ENCODE data around the gene POMT2. TPM values are rescaled to one million over a fixed set of nuclear protein-coding genes. Genes with fewer than 3 reads are reported as not detected.

The POMT2 gene
- total RNA-seq, 2 experiments from 2014 or later = 11.7 to 18.2 TPM

DNA sequence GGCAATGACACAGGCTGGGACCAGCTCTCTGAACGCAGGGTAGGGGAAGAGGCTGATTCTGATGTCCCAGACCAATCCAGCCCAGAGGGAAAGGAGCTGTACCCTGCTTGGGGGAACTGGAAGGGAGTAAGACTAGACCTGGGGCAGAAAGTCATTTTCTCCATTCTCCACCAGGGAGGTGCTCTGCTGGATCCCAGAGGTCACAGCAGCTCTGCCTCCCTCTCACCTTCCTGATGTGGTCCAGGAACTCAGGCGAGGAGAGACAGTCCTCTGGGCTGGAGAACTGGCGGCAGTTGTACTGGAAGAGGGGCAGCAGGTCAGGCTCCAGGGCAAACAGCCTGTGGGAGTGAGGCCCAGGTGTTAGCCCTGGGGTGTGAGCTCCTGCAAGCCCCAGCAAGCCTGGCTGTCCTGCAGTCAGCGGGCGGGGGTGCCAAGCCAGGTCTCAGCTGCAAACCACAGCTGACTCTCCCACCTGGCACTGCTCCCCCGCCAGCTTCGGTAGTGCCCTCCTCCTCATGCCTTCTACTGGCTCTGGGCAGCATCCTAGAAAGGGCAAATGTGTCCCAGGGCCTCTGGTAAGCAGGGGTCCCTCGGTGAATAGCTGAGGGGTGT is 51.6 kb downstream of the POMT2 start:
- no peak for ATAC-seq
- ChIA-PET CTCF (interaction anchor here (1.3 kb wide), 1 partner anchor 13 kb away, joined by 5 read pairs; no protein-coding TSS in a partner anchor), POLR2A (no interaction called here)

GRCh38 chr14:77267937-77268699 is 52.6 kb downstream of the POMT2 start:
- peaks cover 30% of the 10 kb centered on the region for H3K27me3 Mint-ChIP-seq
- no peak overlapping the region for H3K4me3 Mint-ChIP-seq
- no peak overlapping the region for H3K27ac Mint-ChIP-seq
- peaks cover 3% of the 10 kb centered on the region for H3K9me3 Mint-ChIP-seq (ENCODE audit: low read depth)
- DNase-seq (no peak), ATAC-seq (no peak)
- ChIA-PET POLR2A (no interaction called here), CTCF (interaction anchor here (0.6 to 1.3 kb wide), 2 partner anchors 14 to 119 kb away, joined by 3 to 5 read pairs; no protein-coding TSS in a partner anchor)
- intact Hi-C loops (cut with DNase I, micrococcal nuclease) = no loop called here
- no peaks in the 10 kb centered on the region for H3K36me3 Mint-ChIP-seq (ENCODE audit: low read depth)
- no peaks in the 10 kb centered on the region for H3K4me1 Mint-ChIP-seq

More for the DNA sequence above, 51.6 kb downstream of the POMT2 start:
- Mint-ChIP-seq H3K4me1 (no peaks in the 10 kb centered on the region), H3K36me3 (ENCODE audit: low read depth) (no peaks in the 10 kb centered on the region), H3K27ac (no peak overlapping the region), H3K27me3 (peaks cover 30% of the 10 kb centered on the region), H3K9me3 (ENCODE audit: low read depth) (peaks cover 3% of the 10 kb centered on the region), H3K4me3 (no peak overlapping the region)
- intact Hi-C loops (cut with DNase I, micrococcal nuclease) = no loop called here
- no peak for DNase-seq

DNA sequence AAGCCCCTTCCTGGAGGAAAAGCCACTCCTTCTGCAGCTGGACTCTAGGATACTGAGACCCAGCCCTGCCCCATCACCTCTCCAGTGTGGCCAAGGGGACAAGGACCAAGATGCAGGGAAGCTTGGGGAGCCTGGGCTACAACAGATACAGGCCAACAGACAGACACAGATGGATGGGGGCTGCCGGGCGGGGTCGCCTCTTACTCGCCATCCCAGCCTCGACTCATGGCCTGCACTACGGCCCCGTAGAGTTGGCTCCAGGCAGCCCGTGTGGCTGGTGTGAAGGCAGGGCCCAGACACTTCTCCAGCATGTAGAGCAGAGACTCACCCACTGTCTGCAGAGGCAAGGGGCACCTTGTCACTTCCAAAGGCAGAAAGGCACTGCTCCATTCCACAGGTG is 54.3 kb downstream of the POMT2 start:
- ChIA-PET POLR2A (no interaction called here), CTCF (interaction anchor here (1.1 kb wide), 1 partner anchor 73 kb away, joined by 3 read pairs; no protein-coding TSS in a partner anchor)
- Mint-ChIP-seq H3K27ac (no peak overlapping the region), H3K4me1 (no peaks in the 10 kb centered on the region), H3K36me3 (ENCODE audit: low read depth) (no peaks in the 10 kb centered on the region), H3K27me3 (peaks cover 20% of the 10 kb centered on the region), H3K4me3 (no peak overlapping the region), H3K9me3 (ENCODE audit: low read depth) (peaks cover 3% of the 10 kb centered on the region)
- intact Hi-C loops (cut with DNase I, micrococcal nuclease) = no loop called here
- DNase-seq = no peak
- ATAC-seq = no peak

GRCh38 chr14:77265561-77266335 is 54.9 kb downstream of the POMT2 start:
- CTCF ChIA-PET = no interaction called here
- H3K4me1 Mint-ChIP-seq = no peaks in the 10 kb centered on the region
- POLR2A ChIA-PET = no interaction called here

DNA sequence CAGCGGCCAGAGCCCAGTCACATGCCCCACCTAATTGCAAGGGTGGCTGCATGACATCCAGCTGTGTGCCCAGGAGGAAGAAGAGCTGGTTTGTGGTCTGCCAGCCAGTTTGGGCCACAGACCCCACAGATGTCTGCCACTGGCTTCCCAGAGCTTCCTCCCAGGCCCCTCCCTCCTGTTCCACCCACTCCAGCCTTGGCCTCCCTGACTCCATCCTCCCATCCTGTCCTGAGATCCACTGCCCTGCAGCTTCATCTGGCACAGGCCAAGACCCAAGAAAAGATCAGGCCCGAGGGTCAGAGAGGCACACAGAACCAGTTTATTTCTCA is 55.5 kb downstream of the POMT2 start:
- H3K27ac Mint-ChIP-seq = no peak overlapping the region
- CTCF ChIA-PET = no interaction called here

More at GRCh38 chr14:77265561-77266335, 54.9 kb downstream of the POMT2 start:
- intact Hi-C loops (cut with DNase I, micrococcal nuclease) = no loop called here
- Mint-ChIP-seq H3K4me3 (no peak overlapping the region), H3K27ac (no peak overlapping the region), H3K36me3 (ENCODE audit: low read depth) (no peaks in the 10 kb centered on the region), H3K27me3 (peaks cover 18% of the 10 kb centered on the region), H3K9me3 (ENCODE audit: low read depth) (peaks cover 3% of the 10 kb centered on the region)
- no peak for DNase-seq
- no peak for ATAC-seq

GRCh38 chr14:77264466-77265186 is 56.1 kb downstream of the POMT2 start:
- no peak for ATAC-seq
- CTCF ChIA-PET = no interaction called here
- POLR2A ChIA-PET = no interaction called here

More for the DNA sequence above, 55.5 kb downstream of the POMT2 start:
- Mint-ChIP-seq H3K4me3 (no peak overlapping the region), H3K4me1 (no peaks in the 10 kb centered on the region), H3K27me3 (peaks cover 17% of the 10 kb centered on the region), H3K36me3 (ENCODE audit: low read depth) (no peaks in the 10 kb centered on the region), H3K9me3 (ENCODE audit: low read depth) (peaks cover 3% of the 10 kb centered on the region)
- DNase-seq (no peak), ATAC-seq (no peak)
- POLR2A ChIA-PET = no interaction called here
- intact Hi-C loops (cut with DNase I, micrococcal nuclease) = no loop called here

GRCh38 chr14:77260631-77261030 is 60.1 kb downstream of the POMT2 start:
- DNase-seq (no peak), ATAC-seq (no peak)
- H3K9me3 Mint-ChIP-seq (ENCODE audit: low read depth) = no peaks in the 10 kb centered on the region
- H3K27ac Mint-ChIP-seq = no peak overlapping the region
- H3K4me3 Mint-ChIP-seq = no peak overlapping the region
- peaks cover 5% of the 10 kb centered on the region for H3K27me3 Mint-ChIP-seq
- CTCF ChIA-PET = interaction anchor here (0.5 kb wide), 1 partner anchor 364 kb away, joined by 3 read pairs; no protein-coding TSS in a partner anchor
- no peaks in the 10 kb centered on the region for H3K4me1 Mint-ChIP-seq
- H3K36me3 Mint-ChIP-seq (ENCODE audit: low read depth) = no peaks in the 10 kb centered on the region
- intact Hi-C loops (cut with DNase I, micrococcal nuclease) = no loop called here
- POLR2A ChIA-PET = no interaction called here

More at GRCh38 chr14:77264466-77265186, 56.1 kb downstream of the POMT2 start:
- Mint-ChIP-seq H3K27me3 (peaks cover 14% of the 10 kb centered on the region), H3K4me1 (no peaks in the 10 kb centered on the region), H3K36me3 (ENCODE audit: low read depth) (no peaks in the 10 kb centered on the region), H3K9me3 (ENCODE audit: low read depth) (peaks cover 3% of the 10 kb centered on the region), H3K27ac (no peak overlapping the region), H3K4me3 (no peak overlapping the region)
- intact Hi-C loops (cut with DNase I, micrococcal nuclease) = no loop called here
- DNase-seq = no peak

GRCh38 chr14:77260199-77260598 is 60.5 kb downstream of the POMT2 start:
- H3K9me3 Mint-ChIP-seq (ENCODE audit: low read depth) = no peaks in the 10 kb centered on the region
- ATAC-seq (no peak), DNase-seq (no peak)
- peaks cover 5% of the 10 kb centered on the region for H3K27me3 Mint-ChIP-seq
- H3K27ac Mint-ChIP-seq = no peak overlapping the region
- POLR2A ChIA-PET = no interaction called here
- no peak overlapping the region for H3K4me3 Mint-ChIP-seq
- CTCF ChIA-PET = interaction anchor here (0.5 kb wide), 1 partner anchor 364 kb away, joined by 3 read pairs; no protein-coding TSS in a partner anchor
- H3K36me3 Mint-ChIP-seq (ENCODE audit: low read depth) = no peaks in the 10 kb centered on the region
- no peaks in the 10 kb centered on the region for H3K4me1 Mint-ChIP-seq
- intact Hi-C loops (cut with DNase I, micrococcal nuclease) = no loop called here

GRCh38 chr14:77259025-77259715 is 61.5 kb downstream of the POMT2 start:
- no peak overlapping the region for H3K4me3 Mint-ChIP-seq
- no peaks in the 10 kb centered on the region for H3K4me1 Mint-ChIP-seq
- peaks cover 5% of the 10 kb centered on the region for H3K27me3 Mint-ChIP-seq
- ChIA-PET CTCF (interaction anchor here (0.5 kb wide), 1 partner anchor 1541 kb away, joined by 3 read pairs; no protein-coding TSS in a partner anchor), POLR2A (no interaction called here)
- H3K9me3 Mint-ChIP-seq (ENCODE audit: low read depth) = no peaks in the 10 kb centered on the region
- ATAC-seq (no peak), DNase-seq (no peak)
- H3K36me3 Mint-ChIP-seq (ENCODE audit: low read depth) = no peaks in the 10 kb centered on the region
- intact Hi-C loops (cut with DNase I, micrococcal nuclease) = no loop called here
- H3K27ac Mint-ChIP-seq = no peak overlapping the region

GRCh38 chr14:77258566-77258965 is 62.1 kb downstream of the POMT2 start:
- H3K9me3 Mint-ChIP-seq (ENCODE audit: low read depth) = no peaks in the 10 kb centered on the region
- no peak for DNase-seq
- no peak overlapping the region for H3K4me3 Mint-ChIP-seq
- no peaks in the 10 kb centered on the region for H3K4me1 Mint-ChIP-seq
- ChIA-PET POLR2A (no interaction called here), CTCF (no interaction called here)
- no peak for ATAC-seq
- peaks cover 5% of the 10 kb centered on the region for H3K27me3 Mint-ChIP-seq
- no peak overlapping the region for H3K27ac Mint-ChIP-seq
- intact Hi-C loops (cut with DNase I, micrococcal nuclease) = no loop called here
- no peaks in the 10 kb centered on the region for H3K36me3 Mint-ChIP-seq (ENCODE audit: low read depth)

- ATAC-seq (no peak), DNase-seq (no peak)
- Mint-ChIP-seq H3K36me3 (ENCODE audit: low read depth) (no peaks in the 10 kb centered on the region), H3K9me3 (ENCODE audit: low read depth) (no peaks in the 10 kb centered on the region), H3K4me1 (no peaks in the 10 kb centered on the region), H3K27me3 (peaks cover 5% of the 10 kb centered on the region), H3K27ac (no peak overlapping the region), H3K4me3 (no peak overlapping the region)
- CTCF ChIA-PET = no interaction called here
- intact Hi-C loops (cut with DNase I, micrococcal nuclease) = no loop called here
- POLR2A ChIA-PET = no interaction called here
Observed at GRCh38 chr14:77257700-77258099, 63.0 kb downstream of the POMT2 start.

Measured in activated CD4-positive, alpha-beta T cell treated with anti-CD3 and anti-CD28 coated beads for 36 hours (primary cell).